WTC11 (cell line): ENCODE data around the gene OGFOD1. TPM values are rescaled to one million over a fixed set of nuclear protein-coding genes. Genes with fewer than 3 reads are reported as not detected.

Source experiments
- ATAC-seq: fragments of 200-7000 bp; cut with Tn5 transposase; 2 replicates; pipeline ENCODE4 v1.10.0; 2021; ENCODE audit warnings: mild to moderate bottlenecking, moderate library complexity
- CTCF ChIA-PET: fragments of 300-600 bp; sonication (Branson Sonifier 250); formaldehyde crosslinking; loops from one replicate; lab custom pipeline; 2021; ENCODE audit warnings: antibody characterized with exemption; lab: Charles Lee
- POLR2A ChIA-PET: fragments of 350-600 bp; sonication (Branson Sonifier 250); formaldehyde crosslinking; loops from one replicate; lab custom pipeline; 2021; ENCODE audit warnings: antibody characterized with exemption; lab: Charles Lee
- DNase-seq: peaks from one replicate; pipeline ENCODE4 v3.0.0; 2021; ENCODE audit warnings: low spot score
- H3K27ac Mint-ChIP-seq: 2 replicates; pipeline ENCODE4 v1.8.0; 2021; ENCODE audit warnings: mixed read lengths
- H3K27me3 Mint-ChIP-seq: 2 replicates; pipeline ENCODE4 v1.8.0; 2021; ENCODE audit warnings: low read depth, mild to moderate bottlenecking, moderate library complexity, mixed read lengths
- H3K36me3 Mint-ChIP-seq: 2 replicates; pipeline ENCODE4 v1.8.0; 2021; ENCODE audit warnings: mixed read lengths
- H3K4me1 Mint-ChIP-seq: 2 replicates; pipeline ENCODE4 v1.8.0; 2022; ENCODE audit warnings: mixed read lengths
- H3K4me3 Mint-ChIP-seq: 2 replicates; pipeline ENCODE4 v1.8.0; 2021; ENCODE audit warnings: mild to moderate bottlenecking, moderate library complexity, mixed read lengths
- H3K9me3 Mint-ChIP-seq: 2 replicates; pipeline ENCODE4 v1.8.0; 2021; ENCODE audit warnings: mixed read lengths
- ATF1 ChIP-seq: sonication (generic); formaldehyde crosslinking; IDR thresholded peaks from 2 replicates; pipeline ENCODE4 v1.8.1; 2023; ENCODE audit warnings: mild to moderate bottlenecking, moderate library complexity, missing genetic modification reagents
- ESRRA ChIP-seq: sonication (generic); formaldehyde crosslinking; IDR thresholded peaks from 2 replicates; pipeline ENCODE4 v1.8.1; 2022; ENCODE audit warnings: mild to moderate bottlenecking, missing genetic modification reagents, borderline replicate concordance
- FOXJ3 ChIP-seq: sonication (generic); formaldehyde crosslinking; IDR thresholded peaks from 2 replicates; pipeline ENCODE4 v1.9.0; 2021; ENCODE audit warnings: missing genetic modification reagents, mild to moderate bottlenecking, borderline replicate concordance
- FOXK1 ChIP-seq: sonication (generic); formaldehyde crosslinking; IDR thresholded peaks from 2 replicates; pipeline ENCODE4 v1.8.0; 2022; ENCODE audit warnings: mild to moderate bottlenecking, moderate library complexity, missing genetic modification reagents
- GABPB1 ChIP-seq: sonication (generic); formaldehyde crosslinking; IDR thresholded peaks from 2 replicates; pipeline ENCODE4 v1.8.1; 2023; ENCODE audit warnings: mild to moderate bottlenecking, missing genetic modification reagents
- OVOL2 ChIP-seq: fragments of 250-450 bp; sonication (Bioruptor Pico); IDR thresholded peaks from 2 replicates; pipeline ENCODE4 v1.9.0; 2021; ENCODE audit warnings: mild to moderate bottlenecking, borderline replicate concordance
- ZNF671 ChIP-seq: fragments of 250-450 bp; sonication (Bioruptor Pico); IDR thresholded peaks from 2 replicates; pipeline ENCODE4 v1.8.0; 2021; ENCODE audit warnings: mild to moderate bottlenecking
- total RNA-seq: library from RNA; stranded (reverse); gene quantifications from 3 replicates; pipeline ENCODE4 v1.2.3, GENCODE V29; 2021
- TF ChIP-seq, protein P1 (sequence below): sonication (generic); formaldehyde crosslinking; IDR thresholded peaks from 2 replicates; pipeline ENCODE4 v1.8.1; 2023; ENCODE audit warnings: mild to moderate bottlenecking, missing genetic modification reagents, moderate library complexity
- TF ChIP-seq, protein P2 (sequence below): fragments of 250-450 bp; sonication (Bioruptor Pico); IDR thresholded peaks from 2 replicates; pipeline ENCODE4 v1.9.0; 2021; ENCODE audit warnings: mild to moderate bottlenecking
- TF ChIP-seq, protein P3 (sequence below): fragments of 250-450 bp; sonication (Bioruptor Pico); IDR thresholded peaks from 2 replicates; pipeline ENCODE4 v1.8.0; 2021; ENCODE audit warnings: mild to moderate bottlenecking
- TF ChIP-seq, protein P4 (sequence below): sonication (generic); formaldehyde crosslinking; conservative IDR thresholded peaks from 2 replicates; pipeline ENCODE4 v1.8.1; 2022; ENCODE audit warnings: mild to moderate bottlenecking, missing genetic modification reagents
- TF ChIP-seq, protein P5 (sequence below): fragments of 250-450 bp; sonication (Bioruptor Pico); IDR thresholded peaks from 2 replicates; pipeline ENCODE4 v1.9.0; 2021; ENCODE audit warnings: mild to moderate bottlenecking, borderline replicate concordance
- TF ChIP-seq, protein P6 (sequence below): sonication (generic); formaldehyde crosslinking; IDR thresholded peaks from 2 replicates; pipeline ENCODE4 v1.8.1; 2022; ENCODE audit warnings: missing genetic modification reagents, borderline replicate concordance
- TF ChIP-seq, protein P7 (sequence below): sonication (generic); formaldehyde crosslinking; IDR thresholded peaks from 2 replicates; pipeline ENCODE4 v1.8.1; 2023; ENCODE audit warnings: mild to moderate bottlenecking, missing genetic modification reagents, moderate library complexity
- TF ChIP-seq, protein P8 (sequence below): fragments of 250-450 bp; sonication (Bioruptor Pico); IDR thresholded peaks from 2 replicates; pipeline ENCODE4 v2.1.2; 2022; ENCODE audit warnings: mild to moderate bottlenecking, moderate library complexity
- TF ChIP-seq, protein P9 (sequence below): sonication (generic); formaldehyde crosslinking; IDR thresholded peaks from 2 replicates; pipeline ENCODE4 v1.8.1; 2022; ENCODE audit warnings: mild to moderate bottlenecking, missing genetic modification reagents, moderate library complexity, borderline replicate concordance
- TF ChIP-seq, protein P10 (sequence below): sonication (generic); formaldehyde crosslinking; IDR thresholded peaks from 2 replicates; pipeline ENCODE4 v1.8.1; 2023; ENCODE audit warnings: mild to moderate bottlenecking, missing genetic modification reagents
- TF ChIP-seq, protein P11 (sequence below): fragments of 250-450 bp; sonication (Bioruptor Pico); conservative IDR thresholded peaks from 2 replicates; pipeline ENCODE4 v1.9.0; 2021; ENCODE audit warnings: mild to moderate bottlenecking

OGFOD1 gene
- total RNA-seq, 1 experiment from 2014 or later = 50.5 TPM

DNA sequence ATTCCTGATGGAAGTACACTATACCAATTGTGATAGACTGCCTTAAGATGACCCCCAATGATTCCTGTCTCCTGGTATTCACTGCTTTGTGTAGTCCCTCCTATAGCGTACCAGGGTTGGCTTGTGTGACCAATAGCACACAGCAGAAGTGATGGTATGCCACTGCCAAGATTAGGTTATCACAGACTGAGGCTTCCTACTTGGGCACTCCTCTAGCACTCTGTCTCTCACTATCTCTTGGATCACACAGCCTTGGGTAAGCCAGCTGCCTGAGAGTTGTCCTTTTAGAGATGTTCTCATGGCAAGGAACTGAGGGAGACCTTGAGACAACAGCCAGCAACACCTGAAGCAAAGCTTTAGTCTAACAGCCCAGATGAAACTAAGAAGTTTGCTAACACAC lies 13.3 kb upstream of the OGFOD1 start:
- H3K27me3 Mint-ChIP-seq = no peaks in the 10 kb centered on the region
- H3K36me3 Mint-ChIP-seq = peaks cover 63% of the 10 kb centered on the region
- ChIA-PET POLR2A (no interaction called here), CTCF (no interaction called here)
- H3K27ac Mint-ChIP-seq = no peak overlapping the region
- no peak overlapping the region for H3K4me3 Mint-ChIP-seq
- no peaks in the 10 kb centered on the region for H3K9me3 Mint-ChIP-seq
- no peaks in the 10 kb centered on the region for H3K4me1 Mint-ChIP-seq
- DNase-seq (no peak), ATAC-seq (no peak)
- TF ChIP-seq ESRRA (CRISPR knock-in tag) = no peak
- TF ChIP-seq, protein P1, sequence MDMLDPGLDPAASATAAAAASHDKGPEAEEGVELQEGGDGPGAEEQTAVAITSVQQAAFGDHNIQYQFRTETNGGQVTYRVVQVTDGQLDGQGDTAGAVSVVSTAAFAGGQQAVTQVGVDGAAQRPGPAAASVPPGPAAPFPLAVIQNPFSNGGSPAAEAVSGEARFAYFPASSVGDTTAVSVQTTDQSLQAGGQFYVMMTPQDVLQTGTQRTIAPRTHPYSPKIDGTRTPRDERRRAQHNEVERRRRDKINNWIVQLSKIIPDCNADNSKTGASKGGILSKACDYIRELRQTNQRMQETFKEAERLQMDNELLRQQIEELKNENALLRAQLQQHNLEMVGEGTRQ (CRISPR knock-in tag) = no peak
- TF ChIP-seq ATF1 (CRISPR knock-in tag) = no peak
- TF ChIP-seq, protein P2, sequence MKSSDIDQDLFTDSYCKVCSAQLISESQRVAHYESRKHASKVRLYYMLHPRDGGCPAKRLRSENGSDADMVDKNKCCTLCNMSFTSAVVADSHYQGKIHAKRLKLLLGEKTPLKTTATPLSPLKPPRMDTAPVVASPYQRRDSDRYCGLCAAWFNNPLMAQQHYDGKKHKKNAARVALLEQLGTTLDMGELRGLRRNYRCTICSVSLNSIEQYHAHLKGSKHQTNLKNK (CRISPR knock-in tag) = no peak
- TF ChIP-seq, protein P3, sequence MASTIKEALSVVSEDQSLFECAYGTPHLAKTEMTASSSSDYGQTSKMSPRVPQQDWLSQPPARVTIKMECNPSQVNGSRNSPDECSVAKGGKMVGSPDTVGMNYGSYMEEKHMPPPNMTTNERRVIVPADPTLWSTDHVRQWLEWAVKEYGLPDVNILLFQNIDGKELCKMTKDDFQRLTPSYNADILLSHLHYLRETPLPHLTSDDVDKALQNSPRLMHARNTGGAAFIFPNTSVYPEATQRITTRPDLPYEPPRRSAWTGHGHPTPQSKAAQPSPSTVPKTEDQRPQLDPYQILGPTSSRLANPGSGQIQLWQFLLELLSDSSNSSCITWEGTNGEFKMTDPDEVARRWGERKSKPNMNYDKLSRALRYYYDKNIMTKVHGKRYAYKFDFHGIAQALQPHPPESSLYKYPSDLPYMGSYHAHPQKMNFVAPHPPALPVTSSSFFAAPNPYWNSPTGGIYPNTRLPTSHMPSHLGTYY (CRISPR knock-in tag) = no peak
- TF ChIP-seq, all 79 proteins: peak for 0

DNA sequence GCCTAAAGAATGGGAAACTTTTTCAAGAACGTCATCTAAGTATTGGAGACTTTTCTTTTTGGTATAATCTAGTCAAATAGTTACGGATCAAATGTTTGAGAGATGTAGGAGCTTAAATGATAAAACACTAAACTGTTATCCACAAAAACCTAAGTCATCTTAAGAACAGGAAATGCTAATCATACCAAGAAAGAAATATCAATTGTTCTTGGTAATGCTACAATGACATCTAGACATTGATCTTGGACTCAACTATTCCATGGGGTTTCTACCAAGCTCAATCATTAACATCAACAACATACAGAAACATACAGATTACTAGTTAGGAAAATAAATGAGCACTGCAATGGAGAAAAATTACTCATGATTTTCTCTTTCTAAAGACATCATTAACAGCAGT lies 4.1 kb upstream of the OGFOD1 start:
- H3K4me1 Mint-ChIP-seq = peaks cover 18% of the 10 kb centered on the region
- no peaks in the 10 kb centered on the region for H3K27me3 Mint-ChIP-seq
- ChIA-PET POLR2A (no interaction called here), CTCF (interaction anchor here (0.6 kb wide), 1 partner anchor 47 kb away, joined by 4 read pairs; no protein-coding TSS in a partner anchor)
- peaks cover 40% of the 10 kb centered on the region for H3K36me3 Mint-ChIP-seq
- no peak overlapping the region for H3K27ac Mint-ChIP-seq
- DNase-seq (no peak), ATAC-seq (no peak)
- no peaks in the 10 kb centered on the region for H3K9me3 Mint-ChIP-seq
- H3K4me3 Mint-ChIP-seq = no peak overlapping the region
- TF ChIP-seq, protein P4, sequence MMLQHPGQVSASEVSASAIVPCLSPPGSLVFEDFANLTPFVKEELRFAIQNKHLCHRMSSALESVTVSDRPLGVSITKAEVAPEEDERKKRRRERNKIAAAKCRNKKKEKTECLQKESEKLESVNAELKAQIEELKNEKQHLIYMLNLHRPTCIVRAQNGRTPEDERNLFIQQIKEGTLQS = no peak
- TF ChIP-seq, protein P5, sequence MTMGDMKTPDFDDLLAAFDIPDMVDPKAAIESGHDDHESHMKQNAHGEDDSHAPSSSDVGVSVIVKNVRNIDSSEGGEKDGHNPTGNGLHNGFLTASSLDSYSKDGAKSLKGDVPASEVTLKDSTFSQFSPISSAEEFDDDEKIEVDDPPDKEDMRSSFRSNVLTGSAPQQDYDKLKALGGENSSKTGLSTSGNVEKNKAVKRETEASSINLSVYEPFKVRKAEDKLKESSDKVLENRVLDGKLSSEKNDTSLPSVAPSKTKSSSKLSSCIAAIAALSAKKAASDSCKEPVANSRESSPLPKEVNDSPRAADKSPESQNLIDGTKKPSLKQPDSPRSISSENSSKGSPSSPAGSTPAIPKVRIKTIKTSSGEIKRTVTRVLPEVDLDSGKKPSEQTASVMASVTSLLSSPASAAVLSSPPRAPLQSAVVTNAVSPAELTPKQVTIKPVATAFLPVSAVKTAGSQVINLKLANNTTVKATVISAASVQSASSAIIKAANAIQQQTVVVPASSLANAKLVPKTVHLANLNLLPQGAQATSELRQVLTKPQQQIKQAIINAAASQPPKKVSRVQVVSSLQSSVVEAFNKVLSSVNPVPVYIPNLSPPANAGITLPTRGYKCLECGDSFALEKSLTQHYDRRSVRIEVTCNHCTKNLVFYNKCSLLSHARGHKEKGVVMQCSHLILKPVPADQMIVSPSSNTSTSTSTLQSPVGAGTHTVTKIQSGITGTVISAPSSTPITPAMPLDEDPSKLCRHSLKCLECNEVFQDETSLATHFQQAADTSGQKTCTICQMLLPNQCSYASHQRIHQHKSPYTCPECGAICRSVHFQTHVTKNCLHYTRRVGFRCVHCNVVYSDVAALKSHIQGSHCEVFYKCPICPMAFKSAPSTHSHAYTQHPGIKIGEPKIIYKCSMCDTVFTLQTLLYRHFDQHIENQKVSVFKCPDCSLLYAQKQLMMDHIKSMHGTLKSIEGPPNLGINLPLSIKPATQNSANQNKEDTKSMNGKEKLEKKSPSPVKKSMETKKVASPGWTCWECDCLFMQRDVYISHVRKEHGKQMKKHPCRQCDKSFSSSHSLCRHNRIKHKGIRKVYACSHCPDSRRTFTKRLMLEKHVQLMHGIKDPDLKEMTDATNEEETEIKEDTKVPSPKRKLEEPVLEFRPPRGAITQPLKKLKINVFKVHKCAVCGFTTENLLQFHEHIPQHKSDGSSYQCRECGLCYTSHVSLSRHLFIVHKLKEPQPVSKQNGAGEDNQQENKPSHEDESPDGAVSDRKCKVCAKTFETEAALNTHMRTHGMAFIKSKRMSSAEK = no peak
- TF ChIP-seq, protein P6, sequence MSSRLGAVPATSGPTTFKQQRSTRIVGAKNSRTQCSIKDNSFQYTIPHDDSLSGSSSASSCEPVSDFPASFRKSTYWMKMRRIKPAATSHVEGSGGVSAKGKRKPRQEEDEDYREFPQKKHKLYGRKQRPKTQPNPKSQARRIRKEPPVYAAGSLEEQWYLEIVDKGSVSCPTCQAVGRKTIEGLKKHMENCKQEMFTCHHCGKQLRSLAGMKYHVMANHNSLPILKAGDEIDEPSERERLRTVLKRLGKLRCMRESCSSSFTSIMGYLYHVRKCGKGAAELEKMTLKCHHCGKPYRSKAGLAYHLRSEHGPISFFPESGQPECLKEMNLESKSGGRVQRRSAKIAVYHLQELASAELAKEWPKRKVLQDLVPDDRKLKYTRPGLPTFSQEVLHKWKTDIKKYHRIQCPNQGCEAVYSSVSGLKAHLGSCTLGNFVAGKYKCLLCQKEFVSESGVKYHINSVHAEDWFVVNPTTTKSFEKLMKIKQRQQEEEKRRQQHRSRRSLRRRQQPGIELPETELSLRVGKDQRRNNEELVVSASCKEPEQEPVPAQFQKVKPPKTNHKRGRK (CRISPR knock-in tag) = no peak
- no peak for TF ChIP-seq GABPB1 (CRISPR knock-in tag)
- TF ChIP-seq ZNF671 = no peak
- TF ChIP-seq FOXK1 (CRISPR knock-in tag) = no peak
- TF ChIP-seq FOXJ3 = no peak
- TF ChIP-seq, protein P7, sequence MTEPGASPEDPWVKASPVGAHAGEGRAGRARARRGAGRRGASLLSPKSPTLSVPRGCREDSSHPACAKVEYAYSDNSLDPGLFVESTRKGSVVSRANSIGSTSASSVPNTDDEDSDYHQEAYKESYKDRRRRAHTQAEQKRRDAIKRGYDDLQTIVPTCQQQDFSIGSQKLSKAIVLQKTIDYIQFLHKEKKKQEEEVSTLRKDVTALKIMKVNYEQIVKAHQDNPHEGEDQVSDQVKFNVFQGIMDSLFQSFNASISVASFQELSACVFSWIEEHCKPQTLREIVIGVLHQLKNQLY = no peak
- TF ChIP-seq, protein P8, sequence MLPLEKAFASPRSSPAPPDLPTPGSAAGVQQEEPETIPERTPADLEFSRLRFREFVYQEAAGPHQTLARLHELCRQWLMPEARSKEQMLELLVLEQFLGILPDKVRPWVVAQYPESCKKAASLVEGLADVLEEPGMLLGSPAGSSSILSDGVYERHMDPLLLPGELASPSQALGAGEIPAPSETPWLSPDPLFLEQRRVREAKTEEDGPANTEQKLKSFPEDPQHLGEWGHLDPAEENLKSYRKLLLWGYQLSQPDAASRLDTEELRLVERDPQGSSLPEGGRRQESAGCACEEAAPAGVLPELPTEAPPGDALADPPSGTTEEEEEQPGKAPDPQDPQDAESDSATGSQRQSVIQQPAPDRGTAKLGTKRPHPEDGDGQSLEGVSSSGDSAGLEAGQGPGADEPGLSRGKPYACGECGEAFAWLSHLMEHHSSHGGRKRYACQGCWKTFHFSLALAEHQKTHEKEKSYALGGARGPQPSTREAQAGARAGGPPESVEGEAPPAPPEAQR = no peak
- TF ChIP-seq OVOL2 (CRISPR knock-in tag) = no peak
- TF ChIP-seq, protein P9, sequence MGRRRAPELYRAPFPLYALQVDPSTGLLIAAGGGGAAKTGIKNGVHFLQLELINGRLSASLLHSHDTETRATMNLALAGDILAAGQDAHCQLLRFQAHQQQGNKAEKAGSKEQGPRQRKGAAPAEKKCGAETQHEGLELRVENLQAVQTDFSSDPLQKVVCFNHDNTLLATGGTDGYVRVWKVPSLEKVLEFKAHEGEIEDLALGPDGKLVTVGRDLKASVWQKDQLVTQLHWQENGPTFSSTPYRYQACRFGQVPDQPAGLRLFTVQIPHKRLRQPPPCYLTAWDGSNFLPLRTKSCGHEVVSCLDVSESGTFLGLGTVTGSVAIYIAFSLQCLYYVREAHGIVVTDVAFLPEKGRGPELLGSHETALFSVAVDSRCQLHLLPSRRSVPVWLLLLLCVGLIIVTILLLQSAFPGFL (CRISPR knock-in tag) = no peak
- TF ChIP-seq, protein P10, sequence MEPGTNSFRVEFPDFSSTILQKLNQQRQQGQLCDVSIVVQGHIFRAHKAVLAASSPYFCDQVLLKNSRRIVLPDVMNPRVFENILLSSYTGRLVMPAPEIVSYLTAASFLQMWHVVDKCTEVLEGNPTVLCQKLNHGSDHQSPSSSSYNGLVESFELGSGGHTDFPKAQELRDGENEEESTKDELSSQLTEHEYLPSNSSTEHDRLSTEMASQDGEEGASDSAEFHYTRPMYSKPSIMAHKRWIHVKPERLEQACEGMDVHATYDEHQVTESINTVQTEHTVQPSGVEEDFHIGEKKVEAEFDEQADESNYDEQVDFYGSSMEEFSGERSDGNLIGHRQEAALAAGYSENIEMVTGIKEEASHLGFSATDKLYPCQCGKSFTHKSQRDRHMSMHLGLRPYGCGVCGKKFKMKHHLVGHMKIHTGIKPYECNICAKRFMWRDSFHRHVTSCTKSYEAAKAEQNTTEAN = no peak
- TF ChIP-seq, protein P11, sequence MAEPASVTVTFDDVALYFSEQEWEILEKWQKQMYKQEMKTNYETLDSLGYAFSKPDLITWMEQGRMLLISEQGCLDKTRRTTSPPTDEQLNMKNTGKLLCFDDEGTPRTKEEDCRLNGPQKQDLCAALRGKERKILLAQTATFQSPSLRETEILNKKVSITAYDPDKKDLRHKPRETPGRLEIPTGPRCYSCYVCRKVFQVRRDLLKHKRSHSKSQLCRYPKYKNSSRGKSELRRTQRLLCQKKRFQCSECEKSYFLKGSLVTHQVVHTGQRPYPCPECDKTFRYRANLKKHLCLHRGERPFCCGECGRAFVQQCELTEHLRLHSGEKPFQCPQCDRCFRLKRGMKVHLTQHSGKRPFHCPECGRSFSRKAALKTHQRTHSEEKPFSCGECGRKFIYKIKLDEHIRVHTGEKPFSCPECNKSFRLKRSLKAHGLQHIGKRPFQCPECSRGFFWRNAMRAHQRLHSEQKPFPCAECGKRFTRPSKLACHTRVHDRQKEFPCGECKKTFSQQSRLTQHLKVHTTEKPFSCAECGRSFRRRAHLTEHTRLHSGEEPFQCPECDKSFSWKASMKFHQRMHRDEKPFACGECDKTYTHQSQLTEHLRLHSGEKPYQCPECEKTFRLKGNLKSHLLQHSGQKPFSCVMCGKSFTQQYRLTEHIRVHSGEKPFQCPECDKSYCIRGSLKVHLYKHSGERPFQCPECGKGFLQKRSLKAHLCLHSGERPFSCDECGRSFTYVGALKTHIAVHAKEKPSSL = no peak
